ENCODE measurements around the gene GNAT1. TPM values are rescaled to one million over a fixed set of nuclear protein-coding genes. Genes with fewer than 3 reads are reported as not detected.

The GNAT1 gene
- total RNA-seq, 4 donors from 2014 or later: not detected

- no peaks in the 10 kb centered on the region for H3K9me3 ChIP-seq
- no peaks in the 10 kb centered on the region for H3K27me3 ChIP-seq
- H3K4me3 ChIP-seq: no peak overlapping the region
- DNase-seq: no peak
- H3K36me3 ChIP-seq: no peaks in the 10 kb centered on the region
- TF ChIP-seq POLR2A (IDR thresholded peaks at IDR 0.05) (no peak), CTCF (IDR thresholded peaks at IDR 0.05) (no peak)
- peaks cover 0 to 21% (median 9%) of the 10 kb centered on the region in 4 donors for H3K4me1 ChIP-seq
- H3K27ac ChIP-seq: no peak overlapping the region
Measured at GRCh38 chr3:50150404-50150750, 41.0 kb upstream of the GNAT1 start.

DNA sequence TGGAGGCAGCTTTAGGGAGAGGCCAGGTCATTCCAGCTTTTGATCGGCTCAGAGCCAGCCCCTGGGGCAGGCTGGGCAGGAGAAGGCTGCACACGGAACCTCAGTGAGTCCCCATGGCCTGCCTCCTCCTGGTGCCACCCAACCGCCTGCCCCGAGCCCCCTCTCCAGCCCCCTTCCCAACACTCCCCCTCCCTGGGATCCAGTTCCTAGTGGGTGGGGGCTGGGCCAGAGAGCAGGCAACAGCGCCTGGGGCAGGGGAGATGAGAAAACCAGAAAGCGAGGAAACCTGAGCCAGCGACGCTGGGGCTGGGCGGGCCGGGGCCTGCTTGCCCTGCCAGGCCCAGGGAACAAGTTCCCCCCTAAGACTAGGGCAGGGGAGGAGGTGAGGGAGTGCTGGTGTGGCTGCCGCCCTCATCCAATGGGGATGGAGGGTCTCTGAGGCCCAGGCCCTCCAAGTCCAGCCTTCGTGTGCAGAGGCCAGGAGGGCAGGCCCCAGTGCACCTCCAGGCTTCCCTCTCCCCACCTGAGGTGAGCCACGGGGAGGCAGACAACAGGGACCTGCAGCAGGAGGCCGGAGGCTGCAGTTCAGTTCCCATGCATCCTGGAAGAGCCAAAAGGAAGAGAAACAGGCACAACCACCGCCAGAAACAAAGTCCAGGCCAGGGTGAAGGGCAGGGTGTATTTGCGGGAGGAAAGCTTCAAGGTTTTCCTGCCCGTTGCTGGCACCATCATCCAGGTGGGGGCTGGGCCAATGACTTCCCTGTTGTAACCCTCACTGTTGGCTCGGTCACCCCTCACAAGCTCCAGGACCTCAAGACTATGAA, 40.3 kb upstream of the GNAT1 start:
- no peaks in the 10 kb centered on the region for H3K36me3 ChIP-seq
- H3K4me3 ChIP-seq: no peak overlapping the region
- H3K27me3 ChIP-seq: no peaks in the 10 kb centered on the region
- H3K9me3 ChIP-seq: no peaks in the 10 kb centered on the region
- DNase-seq: no peak
- peaks cover 0 to 28% (median 13%) of the 10 kb centered on the region in 4 donors for H3K4me1 ChIP-seq
- H3K27ac ChIP-seq: no peak overlapping the region
- no peak for TF ChIP-seq POLR2A (IDR thresholded peaks at IDR 0.05)
- TF ChIP-seq CTCF (IDR thresholded peaks at IDR 0.05): no peak

GRCh38 chr3:50151728-50152127, 39.7 kb upstream of the GNAT1 start:
- Histone ChIP-seq H3K9me3 (no peaks in the 10 kb centered on the region), H3K27me3 (no peaks in the 10 kb centered on the region), H3K27ac (no peak overlapping the region), H3K4me1 (peaks cover 0 to 35% (median 13%) of the 10 kb centered on the region in 4 donors), H3K4me3 (no peak overlapping the region), H3K36me3 (no peaks in the 10 kb centered on the region)
- no peak for TF ChIP-seq POLR2A (IDR thresholded peaks at IDR 0.05)
- TF ChIP-seq CTCF (IDR thresholded peaks at IDR 0.05): no peak
- DNase-seq: no peak

GRCh38 chr3:50153782-50154475, 37.5 kb upstream of the GNAT1 start:
- no peak for DNase-seq
- no peaks in the 10 kb centered on the region for H3K27me3 ChIP-seq
- H3K4me1 ChIP-seq: peaks cover 0 to 50% (median 13%) of the 10 kb centered on the region in 4 donors
- H3K9me3 ChIP-seq: no peaks in the 10 kb centered on the region
- H3K4me3 ChIP-seq: peak overlapping the region; percentile 46 to 83 (median 74)
- H3K36me3 ChIP-seq: no peaks in the 10 kb centered on the region
- TF ChIP-seq POLR2A (IDR thresholded peaks at IDR 0.05) (no peak), CTCF (IDR thresholded peaks at IDR 0.05) (no peak)
- peak overlapping the region in 2 of 4 donors; percentile 37 to 83 for H3K27ac ChIP-seq

- TF ChIP-seq POLR2A (IDR thresholded peaks at IDR 0.05): no peak
- TF ChIP-seq CTCF (IDR thresholded peaks at IDR 0.05): peak in 4 of 6 experiments; percentile 8 to 47 (median 28)
- peak overlapping the region; percentile 46 to 83 (median 74) for H3K4me3 ChIP-seq
- H3K36me3 ChIP-seq: no peaks in the 10 kb centered on the region
- H3K27ac ChIP-seq: peak overlapping the region; percentile 37 to 83 (median 71)
- no peaks in the 10 kb centered on the region for H3K27me3 ChIP-seq
- DNase-seq: no peak
- peaks cover 0 to 50% (median 13%) of the 10 kb centered on the region in 4 donors for H3K4me1 ChIP-seq
- no peaks in the 10 kb centered on the region for H3K9me3 ChIP-seq
Measured at GRCh38 chr3:50154476-50154839, 37.0 kb upstream of the GNAT1 start.
